Esophagus squamous epithelium (tissue), 5 donors: ENCODE data around the gene OTOG. TPM values are rescaled to one million over a fixed set of nuclear protein-coding genes. Genes with fewer than 3 reads are reported as not detected.

ENCODE experiments used
- DNase-seq: peaks from one replicate; lab custom pipeline; 2025; lab: John Stamatoyannopoulos, UW
- H3K27ac ChIP-seq, 4 donors: fragments of 200-600 bp; sonication (generic); one replicate each; pipeline ENCODE4 v1.5.1; 2016 to 2019; ENCODE audit warnings: mild to moderate bottlenecking in 1 of 4
- H3K27me3 ChIP-seq, 4 donors: fragments of 200-600 bp; sonication (generic); 1 replicate in 3 of 4; 2 replicates in 1 of 4; pipeline versions ENCODE4 v1.5.1 to v1.6.0; 2017 to 2021; ENCODE audit warnings: antibody characterized with exemption in 1 of 4
- H3K36me3 ChIP-seq, 3 donors: fragments of 200-600 bp; sonication (generic); one replicate each; pipeline ENCODE4 v1.5.1; 2016 to 2019
- H3K4me1 ChIP-seq, 3 donors: fragments of 200-600 bp; sonication (generic); one replicate each; pipeline ENCODE4 v1.5.1; 2017 to 2019
- H3K4me3 ChIP-seq, 4 donors: fragments of 200-600 bp; sonication (generic); 1 replicate in 3 of 4; 2 replicates in 1 of 4; pipeline ENCODE4 v1.5.1; 2016 to 2019; ENCODE audit warnings: mild to moderate bottlenecking in 2 of 4, moderate library complexity in 1 of 4
- H3K9me3 ChIP-seq, 3 donors: fragments of 200-600 bp; sonication (generic); one replicate each; pipeline ENCODE4 v1.5.1; 2016 to 2019
- CTCF ChIP-seq, 6 experiments: fragments of 450-650 bp in 4 of 6; fragments of 200-600 bp in 2 of 6; sonication (generic) in 2 of 6; IDR thresholded peaks; one replicate each; pipeline ENCODE4 v1.5.1; 2016 to 2019; ENCODE audit warnings: antibody characterized with exemption in 6 of 6, mild to moderate bottlenecking in 4 of 6, moderate library complexity in 4 of 6
- POLR2A ChIP-seq, 4 donors: fragments of 450-650 bp; IDR thresholded peaks; one replicate each; pipeline ENCODE4 v1.6.1; 2017; ENCODE audit warnings: antibody characterized with exemption in 4 of 4, mild to moderate bottlenecking in 4 of 4, moderate library complexity in 3 of 4
- WGBS, 2 donors: methylation state at CpG; one replicate each; pipeline ENCODE4 v1.1.5; 2018; 5-methylcytosine and 5-hydroxymethylcytosine counted together
- intact Hi-C: fragments of 100-400 bp; cut with DNase I; formaldehyde crosslinking; loops from one replicate; pipeline ENCODE4 v1.15.0; 2022
- total RNA-seq, 4 donors: library from RNA; depleted of rRNA; stranded (reverse); fragments of >200 nt; gene quantifications; one replicate each; pipeline ENCODE4 v1.1.0, GENCODE V29; 2016
- donor health status: DM: yes; HTN: yes; CAD: no.

OTOG gene
- total RNA-seq, 4 donors from 2014 or later: not detected

GRCh38 chr11:17525570-17525969 lies 21.5 kb upstream of the OTOG start:
- no peak for DNase-seq
- peaks cover 0 to 36% (median 0%) of the 10 kb centered on the region in 4 donors for H3K27me3 ChIP-seq
- intact Hi-C loops: no loop called here
- WGBS, 2 donors: 81 to 87% methylated on average over 3 to 4 of the region's 4 CpGs
- no peaks in the 10 kb centered on the region for H3K4me1 ChIP-seq
- H3K4me3 ChIP-seq: no peak overlapping the region
- no peak for TF ChIP-seq CTCF (IDR thresholded peaks at IDR 0.05)
- TF ChIP-seq POLR2A (IDR thresholded peaks at IDR 0.05): no peak
- H3K27ac ChIP-seq: no peak overlapping the region
- H3K36me3 ChIP-seq: no peaks in the 10 kb centered on the region
- no peaks in the 10 kb centered on the region for H3K9me3 ChIP-seq

- TF ChIP-seq POLR2A (IDR thresholded peaks at IDR 0.05): no peak
- no peak for TF ChIP-seq CTCF (IDR thresholded peaks at IDR 0.05)
Observed at GRCh38 chr11:17526326-17526725, 20.7 kb upstream of the OTOG start.

GRCh38 chr11:17526931-17527627 lies 20.0 kb upstream of the OTOG start:
- no peak overlapping the region for H3K4me3 ChIP-seq
- TF ChIP-seq POLR2A (IDR thresholded peaks at IDR 0.05) (no peak), CTCF (IDR thresholded peaks at IDR 0.05) (no peak)
- no peaks in the 10 kb centered on the region for H3K36me3 ChIP-seq
- H3K27ac ChIP-seq: no peak overlapping the region
- 69 to 84% methylated on average over 7 to 10 of the region's 20 CpGs for WGBS, 2 donors
- intact Hi-C loops: no loop called here
- DNase-seq: no peak
- peaks cover 0 to 51% (median 0%) of the 10 kb centered on the region in 4 donors for H3K27me3 ChIP-seq
- H3K4me1 ChIP-seq: no peaks in the 10 kb centered on the region
- H3K9me3 ChIP-seq: no peaks in the 10 kb centered on the region

More at GRCh38 chr11:17526326-17526725, 20.7 kb upstream of the OTOG start:
- intact Hi-C loops: no loop called here
- H3K4me1 ChIP-seq: no peaks in the 10 kb centered on the region
- peaks cover 0 to 43% (median 0%) of the 10 kb centered on the region in 4 donors for H3K27me3 ChIP-seq
- H3K27ac ChIP-seq: no peak overlapping the region
- no peaks in the 10 kb centered on the region for H3K9me3 ChIP-seq
- no peak overlapping the region for H3K4me3 ChIP-seq
- no peak for DNase-seq
- 80 to 95% methylated on average over 2 to 7 of the region's 13 CpGs for WGBS, 2 donors
- no peaks in the 10 kb centered on the region for H3K36me3 ChIP-seq

GRCh38 chr11:17527628-17527995 lies 19.4 kb upstream of the OTOG start:
- H3K36me3 ChIP-seq: no peaks in the 10 kb centered on the region
- H3K27ac ChIP-seq: no peak overlapping the region
- H3K27me3 ChIP-seq: peaks cover 0 to 56% (median 0%) of the 10 kb centered on the region in 4 donors
- no peak for TF ChIP-seq POLR2A (IDR thresholded peaks at IDR 0.05)
- TF ChIP-seq CTCF (IDR thresholded peaks at IDR 0.05): no peak
- no peak for DNase-seq
- no peak overlapping the region for H3K4me3 ChIP-seq
- intact Hi-C loops: no loop called here
- WGBS, 2 donors: 50 to 67% methylated on average over 3 of the region's 3 CpGs
- no peaks in the 10 kb centered on the region for H3K9me3 ChIP-seq
- H3K4me1 ChIP-seq: no peaks in the 10 kb centered on the region

GRCh38 chr11:17528181-17528691 lies 18.8 kb upstream of the OTOG start:
- no peak for DNase-seq
- Histone ChIP-seq H3K27me3 (peaks cover 0 to 62% (median 0%) of the 10 kb centered on the region in 4 donors), H3K27ac (no peak overlapping the region), H3K4me3 (no peak overlapping the region), H3K36me3 (no peaks in the 10 kb centered on the region), H3K9me3 (no peaks in the 10 kb centered on the region), H3K4me1 (no peaks in the 10 kb centered on the region)
- intact Hi-C loops: no loop called here
- 8 to 57% methylated on average over 3 to 4 of the region's 9 CpGs for WGBS, 2 donors
- TF ChIP-seq CTCF (IDR thresholded peaks at IDR 0.05) (peak; percentile 27 to 74 (median 56)), POLR2A (IDR thresholded peaks at IDR 0.05) (no peak)
